ENCODE data around the gene TPH2.

The TPH2 gene

GRCh38 chr12:72063073-72063472 lies 124.4 kb downstream of the TPH2 start:
- ChIA-PET POLR2A (no interaction called here), CTCF (no interaction called here)
- no peak for TF ChIP-seq CTCF (IDR thresholded peaks at IDR 0.05; ENCODE audit: insufficient read depth, low read length, missing control alignments)
- DNase-seq (ENCODE audit: low read depth, low spot score): no peak
- H3K4me3 ChIP-seq (ENCODE audit: low read depth, low read length): no peak overlapping the region

GRCh38 chr12:72071030-72071429 lies 132.4 kb downstream of the TPH2 start:
- no peak for DNase-seq (ENCODE audit: low read depth, low spot score)
- ChIA-PET POLR2A (no interaction called here), CTCF (no interaction called here)
- no peak for TF ChIP-seq CTCF (IDR thresholded peaks at IDR 0.05; ENCODE audit: insufficient read depth, low read length, missing control alignments)
- no peak overlapping the region for H3K4me3 ChIP-seq (ENCODE audit: low read depth, low read length)

- no peak for TF ChIP-seq CTCF (IDR thresholded peaks at IDR 0.05; ENCODE audit: insufficient read depth, low read length, missing control alignments)
- no peak for DNase-seq (ENCODE audit: low read depth, low spot score)
- ChIA-PET POLR2A (no interaction called here), CTCF (no interaction called here)
- no peak overlapping the region for H3K4me3 ChIP-seq (ENCODE audit: low read depth, low read length)
Observed at GRCh38 chr12:72072592-72073212, 134.1 kb downstream of the TPH2 start.

- CTCF ChIA-PET: no interaction called here
- no peak overlapping the region for H3K4me3 ChIP-seq (ENCODE audit: low read depth, low read length)
- POLR2A ChIA-PET: no interaction called here
- TF ChIP-seq CTCF (IDR thresholded peaks at IDR 0.05; ENCODE audit: insufficient read depth, low read length, missing control alignments): no peak
- DNase-seq (ENCODE audit: low read depth, low spot score): no peak
Observed at GRCh38 chr12:72074065-72074464, 135.4 kb downstream of the TPH2 start.

- no peak overlapping the region for H3K4me3 ChIP-seq (ENCODE audit: low read depth, low read length)
- no peak for DNase-seq (ENCODE audit: low read depth, low spot score)
- ChIA-PET CTCF (no interaction called here), POLR2A (no interaction called here)
- TF ChIP-seq CTCF (IDR thresholded peaks at IDR 0.05; ENCODE audit: insufficient read depth, low read length, missing control alignments): no peak
Observed at GRCh38 chr12:72074956-72075355, 136.3 kb downstream of the TPH2 start.

GRCh38 chr12:72075401-72075800 lies 136.8 kb downstream of the TPH2 start:
- POLR2A ChIA-PET: no interaction called here
- CTCF ChIA-PET: no interaction called here
- TF ChIP-seq CTCF (IDR thresholded peaks at IDR 0.05; ENCODE audit: insufficient read depth, low read length, missing control alignments): no peak
- no peak overlapping the region for H3K4me3 ChIP-seq (ENCODE audit: low read depth, low read length)
- DNase-seq (ENCODE audit: low read depth, low spot score): no peak

Measured in AG04449 (cell line).